ENCODE measurements around the gene KCNIP3. TPM values are rescaled to one million over a fixed set of nuclear protein-coding genes. Genes with fewer than 3 reads are reported as not detected.
"Not testable (repeated sequence)": the region's sequence is repeated elsewhere in the genome, so short reads cannot be mapped to it uniquely, and the experiment has no call there.

Gene KCNIP3
- total and polyA plus RNA-seq, 12 donors, result 2.1 to 8.0 (median 3.9) TPM

- DNase-seq (no peak), ATAC-seq (no peak)
- no peak overlapping the region for H3K27ac ChIP-seq
- no peak for TF ChIP-seq CTCF (IDR thresholded peaks at IDR 0.05)
- 88 to 90% methylated on average over 8 of the region's 8 CpGs for WGBS, 2 donors
- peaks cover 0 to 5% (median 0%) of the 10 kb centered on the region in 9 donors for H3K4me1 ChIP-seq
- H3K4me3 ChIP-seq, result no peak overlapping the region
- no peaks in the 10 kb centered on the region for H3K36me3 ChIP-seq
- H3K27me3 ChIP-seq, result no peaks in the 10 kb centered on the region
- H3K9me3 ChIP-seq, result peaks cover 0 to 8% (median 0%) of the 10 kb centered on the region in 11 donors
- intact Hi-C loops (cut with DNase I), result loop anchor here in 1 of 10 donors (5.0 kb wide), 1 partner anchor 42 kb away; no protein-coding TSS in a partner anchor
These were observed 57.8 kb downstream of the KCNIP3 start for GRCh38 chr2:95354925-95355324.

GRCh38 chr2:95355486-95355885, 58.3 kb downstream of the KCNIP3 start:
- H3K36me3 ChIP-seq; DNase-seq; H3K4me1 ChIP-seq; intact Hi-C loops (cut with DNase I); H3K27ac ChIP-seq; H3K4me3 ChIP-seq; H3K27me3 ChIP-seq; ATAC-seq; H3K9me3 ChIP-seq: not testable (repeated sequence)
- 88 to 90% methylated on average over 3 to 4 of the region's 5 CpGs for WGBS, 2 donors

GRCh38 chr2:95356821-95357700, 59.9 kb downstream of the KCNIP3 start:
- ATAC-seq (no peak), DNase-seq (no peak)
- intact Hi-C loops (cut with DNase I), result no loop called here
- 87 to 89% methylated on average over 12 of the region's 12 CpGs for WGBS, 2 donors
- Histone ChIP-seq H3K36me3 (no peaks in the 10 kb centered on the region), H3K27ac (no peak overlapping the region), H3K4me3 (no peak overlapping the region), H3K9me3 (peaks cover 0 to 8% (median 0%) of the 10 kb centered on the region in 11 donors), H3K4me1 (peaks cover 0 to 5% (median 0%) of the 10 kb centered on the region in 9 donors), H3K27me3 (no peaks in the 10 kb centered on the region)
- TF ChIP-seq CTCF (IDR thresholded peaks at IDR 0.05), result no peak

- TF ChIP-seq CTCF (IDR thresholded peaks at IDR 0.05), result no peak
- Histone ChIP-seq H3K36me3 (no peaks in the 10 kb centered on the region), H3K9me3 (peaks cover 0 to 8% (median 0%) of the 10 kb centered on the region in 11 donors), H3K4me1 (peaks cover 0 to 5% (median 0%) of the 10 kb centered on the region in 9 donors), H3K4me3 (no peak overlapping the region), H3K27ac (no peak overlapping the region), H3K27me3 (no peaks in the 10 kb centered on the region)
- ATAC-seq (no peak), DNase-seq (no peak)
- intact Hi-C loops (cut with DNase I), result no loop called here
- WGBS, 2 donors, result 88 to 90% methylated on average over 6 of the region's 6 CpGs
These were observed 60.7 kb downstream of the KCNIP3 start for GRCh38 chr2:95357717-95358280.
